ENCODE data around the gene ZNF226.
"Not testable (repeated sequence)": the region's sequence is repeated elsewhere in the genome, so short reads cannot be mapped to it uniquely, and the experiment has no call there.

The ZNF226 gene

DNA sequence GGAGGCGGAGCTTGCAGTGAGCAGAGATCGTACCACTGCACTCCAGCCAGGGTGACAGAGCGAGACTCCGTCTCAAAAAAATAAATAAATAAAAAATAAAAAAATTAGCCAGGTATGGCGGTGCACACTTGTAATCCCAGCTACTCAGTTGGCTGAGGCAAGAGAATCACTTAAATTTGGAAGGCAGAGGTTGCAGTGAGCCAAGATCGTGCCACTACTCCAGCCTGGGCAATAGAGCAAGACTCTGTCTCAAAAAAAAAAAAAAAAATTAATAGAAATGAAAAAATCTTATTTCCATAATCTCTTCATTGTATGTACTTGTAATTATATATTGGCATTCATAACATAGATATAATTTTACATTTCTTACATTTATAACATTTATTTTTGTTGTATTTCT is 5.8 kb downstream of the ZNF226 start:
- WGBS (ENCODE audit: insufficient coverage, insufficient read length), result no CpG with 5 or more reads among the region's 6 CpGs
- H3K9me3 ChIP-seq (ENCODE audit: control insufficient read depth, insufficient read depth, low read length); DNase-seq (ENCODE audit: low read depth, low spot score); H3K27me3 ChIP-seq (ENCODE audit: control insufficient read depth, insufficient read depth, low read length); H3K4me3 ChIP-seq (ENCODE audit: low read length); H3K4me1 ChIP-seq (ENCODE audit: control insufficient read depth, insufficient read depth, low read length); H3K27ac ChIP-seq (ENCODE audit: low read length): not testable (repeated sequence)
- H3K36me3 ChIP-seq (ENCODE audit: control insufficient read depth, insufficient read depth, low read length), result peaks cover 15% of the 10 kb centered on the region; the same call in 1 of the 2 replicates

DNA sequence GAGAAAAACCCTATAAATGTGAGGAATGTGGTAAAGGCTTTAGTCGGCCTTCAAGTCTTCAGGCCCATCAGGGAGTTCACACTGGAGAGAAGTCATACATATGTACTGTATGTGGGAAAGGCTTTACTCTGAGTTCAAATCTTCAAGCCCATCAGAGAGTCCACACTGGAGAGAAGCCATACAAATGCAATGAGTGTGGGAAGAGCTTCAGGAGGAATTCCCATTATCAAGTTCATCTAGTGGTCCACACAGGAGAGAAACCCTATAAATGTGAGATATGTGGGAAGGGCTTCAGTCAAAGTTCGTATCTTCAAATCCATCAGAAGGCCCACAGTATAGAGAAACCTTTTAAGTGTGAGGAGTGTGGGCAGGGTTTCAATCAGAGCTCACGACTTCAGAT is 11.7 kb downstream of the ZNF226 start:
- H3K27me3 ChIP-seq (ENCODE audit: control insufficient read depth, insufficient read depth, low read length), result no peaks in the 10 kb centered on the region
- no peak overlapping the region for H3K27ac ChIP-seq (ENCODE audit: low read length)
- H3K4me1 ChIP-seq (ENCODE audit: control insufficient read depth, insufficient read depth, low read length), result no peaks in the 10 kb centered on the region
- no peak for DNase-seq (ENCODE audit: low read depth, low spot score)
- no CpG with 5 or more reads among the region's 3 CpGs for WGBS (ENCODE audit: insufficient coverage, insufficient read length)
- H3K9me3 ChIP-seq (ENCODE audit: control insufficient read depth, insufficient read depth, low read length), result peaks cover 10% of the 10 kb centered on the region
- no peak overlapping the region for H3K4me3 ChIP-seq (ENCODE audit: low read length)
- peaks cover 27% of the 10 kb centered on the region for H3K36me3 ChIP-seq (ENCODE audit: control insufficient read depth, insufficient read depth, low read length)

DNA sequence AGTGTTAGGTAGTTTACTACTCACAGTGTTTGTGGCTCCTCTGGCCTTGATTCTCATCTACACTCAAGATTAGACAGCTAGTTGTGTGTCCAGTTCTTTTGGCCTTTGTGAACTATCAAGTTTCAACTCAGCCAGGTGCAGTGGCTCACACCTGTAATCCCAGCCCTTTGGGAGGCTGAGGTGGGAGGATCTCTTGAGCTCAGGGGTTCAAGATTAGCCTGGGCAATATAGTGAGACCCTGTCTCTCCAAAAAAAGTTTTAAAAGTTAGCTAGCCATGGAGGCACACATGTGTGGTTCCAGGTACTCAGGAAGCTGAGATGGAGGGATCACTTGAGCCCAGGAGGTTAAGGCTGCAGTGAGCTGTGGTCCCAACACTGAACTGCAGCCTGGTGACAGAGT is 16.1 kb downstream of the ZNF226 start:
- H3K36me3 ChIP-seq (ENCODE audit: control insufficient read depth, insufficient read depth, low read length), result peaks cover 10% of the 10 kb centered on the region
- no peak for DNase-seq (ENCODE audit: low read depth, low spot score)
- H3K4me1 ChIP-seq (ENCODE audit: control insufficient read depth, insufficient read depth, low read length), result no peaks in the 10 kb centered on the region
- no peaks in the 10 kb centered on the region for H3K27me3 ChIP-seq (ENCODE audit: control insufficient read depth, insufficient read depth, low read length)
- H3K4me3 ChIP-seq (ENCODE audit: low read length), result no peak overlapping the region
- no peak overlapping the region for H3K27ac ChIP-seq (ENCODE audit: low read length)
- peaks cover 10% of the 10 kb centered on the region for H3K9me3 ChIP-seq (ENCODE audit: control insufficient read depth, insufficient read depth, low read length)

DNA sequence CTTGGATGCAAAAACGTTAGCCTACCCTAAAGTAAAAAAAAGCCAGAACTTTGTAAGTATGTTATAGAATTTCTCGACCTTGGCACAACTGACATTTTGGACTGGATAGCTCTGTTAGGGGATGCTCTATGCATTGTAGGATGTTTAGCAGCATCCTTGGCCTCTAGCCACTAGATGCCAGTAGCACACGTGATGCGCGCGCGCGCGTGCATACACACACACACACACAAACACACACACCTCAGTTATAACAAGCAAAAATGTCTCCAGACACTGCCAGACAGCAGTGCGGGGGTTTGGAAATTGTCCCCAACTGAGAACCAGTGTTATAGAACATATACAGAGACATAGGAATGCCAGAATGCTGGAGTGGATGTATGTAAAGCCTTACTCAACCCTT is 17.2 kb downstream of the ZNF226 start:
- Histone ChIP-seq H3K4me3 (ENCODE audit: low read length) (no peak overlapping the region), H3K27ac (ENCODE audit: low read length) (no peak overlapping the region), H3K36me3 (ENCODE audit: control insufficient read depth, insufficient read depth, low read length) (peaks cover 3% of the 10 kb centered on the region; the same call in 1 of the 2 replicates), H3K4me1 (ENCODE audit: control insufficient read depth, insufficient read depth, low read length) (no peaks in the 10 kb centered on the region), H3K27me3 (ENCODE audit: control insufficient read depth, insufficient read depth, low read length) (no peaks in the 10 kb centered on the region), H3K9me3 (ENCODE audit: control insufficient read depth, insufficient read depth, low read length) (peaks cover 1% of the 10 kb centered on the region; the same call in 1 of the 2 replicates)
- WGBS (ENCODE audit: insufficient coverage, insufficient read length), result no CpG with 5 or more reads among the region's 10 CpGs
- DNase-seq (ENCODE audit: low read depth, low spot score), result no peak

DNA sequence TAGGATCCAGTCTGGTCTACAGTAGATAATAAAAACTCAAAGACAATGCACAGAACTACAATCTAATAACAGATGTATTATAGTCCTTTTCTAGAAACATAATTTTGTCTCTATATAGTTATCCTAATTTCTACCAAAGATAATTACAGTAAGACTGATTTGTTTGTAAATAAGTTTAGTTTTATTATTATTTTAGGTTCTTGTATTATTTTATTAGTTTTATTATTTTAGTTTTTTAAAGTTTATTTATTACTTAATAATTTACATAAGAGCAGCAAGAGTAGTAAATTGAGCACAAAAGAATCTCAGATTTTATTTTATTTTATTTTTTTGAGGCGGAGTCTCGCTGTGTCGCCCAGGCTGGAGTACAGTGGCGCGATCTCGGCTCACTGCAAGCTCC is 25.1 kb downstream of the ZNF226 start:
- Histone ChIP-seq H3K36me3 (ENCODE audit: control insufficient read depth, insufficient read depth, low read length) (no peaks in the 10 kb centered on the region), H3K4me3 (ENCODE audit: low read length) (no peak overlapping the region), H3K9me3 (ENCODE audit: control insufficient read depth, insufficient read depth, low read length) (no peaks in the 10 kb centered on the region), H3K27ac (ENCODE audit: low read length) (no peak overlapping the region), H3K4me1 (ENCODE audit: control insufficient read depth, insufficient read depth, low read length) (no peaks in the 10 kb centered on the region), H3K27me3 (ENCODE audit: control insufficient read depth, insufficient read depth, low read length) (no peaks in the 10 kb centered on the region)
- DNase-seq (ENCODE audit: low read depth, low spot score), result no peak
- WGBS (ENCODE audit: insufficient coverage, insufficient read length), result no CpG with 5 or more reads among the region's 6 CpGs

DNA sequence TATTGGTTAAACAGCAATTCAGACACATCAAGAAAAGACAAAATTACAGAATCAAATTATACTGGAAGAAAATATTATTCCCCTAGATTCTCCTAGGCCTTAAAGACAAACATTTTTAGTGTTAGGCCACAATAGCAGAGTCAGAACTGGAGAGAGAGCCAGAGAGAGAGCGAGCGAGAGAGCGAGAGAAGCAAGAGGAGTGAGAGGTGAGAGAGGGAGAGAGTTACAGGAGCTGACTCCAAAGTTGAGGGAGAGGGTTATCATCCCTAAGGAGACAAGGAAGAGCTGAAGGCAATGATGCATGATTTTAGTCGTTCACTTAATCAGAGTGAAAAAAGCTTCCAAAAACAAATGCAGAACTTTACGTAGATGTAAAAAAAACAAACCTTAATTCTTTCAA is 27.2 kb downstream of the ZNF226 start:
- WGBS (ENCODE audit: insufficient coverage, insufficient read length), result no CpG with 5 or more reads among the region's 5 CpGs
- Histone ChIP-seq H3K9me3 (ENCODE audit: control insufficient read depth, insufficient read depth, low read length) (no peaks in the 10 kb centered on the region), H3K4me3 (ENCODE audit: low read length) (no peak overlapping the region), H3K36me3 (ENCODE audit: control insufficient read depth, insufficient read depth, low read length) (no peaks in the 10 kb centered on the region), H3K4me1 (ENCODE audit: control insufficient read depth, insufficient read depth, low read length) (no peaks in the 10 kb centered on the region), H3K27me3 (ENCODE audit: control insufficient read depth, insufficient read depth, low read length) (no peaks in the 10 kb centered on the region), H3K27ac (ENCODE audit: low read length) (no peak overlapping the region)
- DNase-seq (ENCODE audit: low read depth, low spot score), result no peak

DNA sequence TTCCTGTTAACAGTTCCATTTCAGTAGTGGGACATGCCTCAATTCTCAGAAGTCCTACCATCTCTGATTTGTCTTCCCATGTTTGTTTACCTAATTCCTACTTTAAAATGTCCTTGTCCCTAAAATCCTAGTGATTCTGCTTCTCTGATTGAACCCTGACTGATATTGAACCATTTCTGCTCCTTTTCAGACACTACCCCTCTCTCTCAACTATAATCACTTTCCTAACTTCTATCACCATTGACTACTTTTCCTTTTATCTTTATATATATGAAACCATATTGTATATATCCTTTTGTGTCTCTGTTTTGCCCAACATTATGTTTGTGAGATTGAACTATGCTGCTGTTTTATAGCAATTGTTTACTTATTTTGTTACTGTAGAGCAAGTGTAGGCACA is 31.9 kb downstream of the ZNF226 start:
- Histone ChIP-seq H3K9me3 (ENCODE audit: control insufficient read depth, insufficient read depth, low read length) (no peaks in the 10 kb centered on the region), H3K4me1 (ENCODE audit: control insufficient read depth, insufficient read depth, low read length) (no peaks in the 10 kb centered on the region), H3K27me3 (ENCODE audit: control insufficient read depth, insufficient read depth, low read length) (no peaks in the 10 kb centered on the region), H3K36me3 (ENCODE audit: control insufficient read depth, insufficient read depth, low read length) (no peaks in the 10 kb centered on the region), H3K4me3 (ENCODE audit: low read length) (no peak overlapping the region), H3K27ac (ENCODE audit: low read length) (no peak overlapping the region)
- no peak for DNase-seq (ENCODE audit: low read depth, low spot score)

DNA sequence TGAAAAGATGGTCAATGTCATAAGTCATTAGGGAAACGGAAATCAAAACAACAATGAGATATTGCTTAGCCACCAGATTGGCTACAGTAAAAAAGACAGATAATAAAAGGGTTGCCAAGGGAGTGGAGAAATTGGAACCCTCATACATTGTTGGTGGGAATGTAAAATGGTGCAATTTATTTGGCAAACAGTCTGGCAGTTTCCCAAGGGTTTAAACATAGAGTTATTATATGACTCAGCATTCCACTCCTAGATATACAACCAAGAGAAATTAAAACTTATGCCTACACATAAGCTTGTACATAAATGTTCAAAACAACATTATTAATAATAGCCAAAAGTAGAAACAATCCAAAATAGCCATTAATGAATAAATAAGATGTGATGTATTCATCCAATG is 37.6 kb downstream of the ZNF226 start:
- Histone ChIP-seq H3K4me3 (ENCODE audit: low read length) (no peak overlapping the region), H3K27me3 (ENCODE audit: control insufficient read depth, insufficient read depth, low read length) (no peaks in the 10 kb centered on the region), H3K27ac (ENCODE audit: low read length) (no peak overlapping the region), H3K9me3 (ENCODE audit: control insufficient read depth, insufficient read depth, low read length) (no peaks in the 10 kb centered on the region), H3K36me3 (ENCODE audit: control insufficient read depth, insufficient read depth, low read length) (no peaks in the 10 kb centered on the region), H3K4me1 (ENCODE audit: control insufficient read depth, insufficient read depth, low read length) (no peaks in the 10 kb centered on the region)
- DNase-seq (ENCODE audit: low read depth, low spot score), result no peak
- no CpG with 5 or more reads among the region's 1 CpG for WGBS (ENCODE audit: insufficient coverage, insufficient read length)

DNA sequence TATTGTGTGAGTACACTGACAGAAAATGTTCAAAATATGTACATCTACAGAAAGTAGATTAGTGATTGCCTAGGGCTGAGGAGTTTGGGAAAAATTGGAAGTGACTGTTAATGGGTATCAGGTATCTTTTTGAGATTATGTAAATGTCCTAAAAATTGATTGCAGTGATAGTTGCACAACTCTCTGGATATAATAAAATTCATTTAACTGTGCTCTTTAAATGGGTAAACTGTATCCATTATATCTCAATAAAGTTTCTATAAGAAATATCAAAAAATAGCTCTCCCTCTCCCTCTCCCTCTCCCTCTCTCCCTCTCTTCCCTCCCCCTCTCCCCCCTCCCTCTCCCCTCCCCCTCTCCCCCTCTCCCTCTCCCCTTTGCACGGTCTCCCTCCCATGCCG is 38.1 kb downstream of the ZNF226 start:
- H3K36me3 ChIP-seq (ENCODE audit: control insufficient read depth, insufficient read depth, low read length), result no peaks in the 10 kb centered on the region
- no peaks in the 10 kb centered on the region for H3K27me3 ChIP-seq (ENCODE audit: control insufficient read depth, insufficient read depth, low read length)
- no peaks in the 10 kb centered on the region for H3K4me1 ChIP-seq (ENCODE audit: control insufficient read depth, insufficient read depth, low read length)
- no peaks in the 10 kb centered on the region for H3K9me3 ChIP-seq (ENCODE audit: control insufficient read depth, insufficient read depth, low read length)
- no peak overlapping the region for H3K4me3 ChIP-seq (ENCODE audit: low read length)
- WGBS (ENCODE audit: insufficient coverage, insufficient read length), result no CpG with 5 or more reads among the region's 2 CpGs
- DNase-seq (ENCODE audit: low read depth, low spot score), result no peak
- H3K27ac ChIP-seq (ENCODE audit: low read length), result no peak overlapping the region

DNA sequence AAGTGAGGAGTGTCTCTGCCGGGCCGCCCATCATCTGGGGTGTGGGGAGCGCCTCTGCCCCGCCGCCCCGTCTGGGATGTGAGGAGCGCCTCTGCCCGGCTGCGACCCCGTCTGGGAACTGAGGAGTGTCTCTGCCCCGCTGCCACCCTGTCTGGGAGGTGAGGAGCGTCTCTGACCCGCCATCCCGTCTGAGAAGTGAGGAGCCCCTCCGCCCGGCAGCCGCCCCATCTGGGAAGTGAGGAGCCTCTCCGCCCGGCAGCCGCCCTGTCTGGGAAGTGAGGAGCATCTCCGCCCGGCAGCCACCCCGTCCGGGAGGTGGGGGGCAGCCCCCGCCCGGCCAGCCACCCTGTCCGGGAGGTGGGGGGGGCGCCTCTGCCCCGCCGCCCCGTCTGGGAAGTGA is 39.0 kb downstream of the ZNF226 start:
- H3K4me3 ChIP-seq (ENCODE audit: low read length); H3K4me1 ChIP-seq (ENCODE audit: control insufficient read depth, insufficient read depth, low read length); H3K27ac ChIP-seq (ENCODE audit: low read length); DNase-seq (ENCODE audit: low read depth, low spot score); H3K36me3 ChIP-seq (ENCODE audit: control insufficient read depth, insufficient read depth, low read length); H3K9me3 ChIP-seq (ENCODE audit: control insufficient read depth, insufficient read depth, low read length); H3K27me3 ChIP-seq (ENCODE audit: control insufficient read depth, insufficient read depth, low read length): not testable (repeated sequence)
- WGBS (ENCODE audit: insufficient coverage, insufficient read length), result no CpG with 5 or more reads among the region's 31 CpGs

DNA sequence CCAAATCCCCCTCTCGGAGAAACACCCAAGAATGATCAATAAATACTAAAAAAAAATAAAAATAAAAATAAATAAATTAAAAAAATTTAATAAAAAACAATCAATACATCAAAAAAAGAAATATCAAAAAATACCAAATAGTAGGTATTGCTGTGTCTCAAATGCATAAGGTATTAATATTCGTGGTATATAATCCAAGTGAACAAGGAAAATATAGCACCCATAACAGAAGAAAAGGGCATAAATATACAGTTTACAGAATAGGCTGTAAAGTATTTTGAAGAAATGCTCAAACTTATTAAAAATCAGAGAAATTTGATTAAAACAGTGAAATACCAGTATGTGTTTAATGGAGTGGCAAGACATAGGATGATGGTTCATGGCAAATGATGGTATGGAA is 39.9 kb downstream of the ZNF226 start:
- no peak for DNase-seq (ENCODE audit: low read depth, low spot score)
- no peaks in the 10 kb centered on the region for H3K9me3 ChIP-seq (ENCODE audit: control insufficient read depth, insufficient read depth, low read length)
- no peak overlapping the region for H3K27ac ChIP-seq (ENCODE audit: low read length)
- no CpG with 5 or more reads among the region's 2 CpGs for WGBS (ENCODE audit: insufficient coverage, insufficient read length)
- H3K4me1 ChIP-seq (ENCODE audit: control insufficient read depth, insufficient read depth, low read length), result no peaks in the 10 kb centered on the region
- H3K36me3 ChIP-seq (ENCODE audit: control insufficient read depth, insufficient read depth, low read length), result no peaks in the 10 kb centered on the region
- no peaks in the 10 kb centered on the region for H3K27me3 ChIP-seq (ENCODE audit: control insufficient read depth, insufficient read depth, low read length)
- no peak overlapping the region for H3K4me3 ChIP-seq (ENCODE audit: low read length)
